HL-60 (cell line): ENCODE data around the gene CCK.

Source experiments
- DNase-seq, 2 experiments: peaks; one replicate each; pipeline ENCODE4 v3.0.0-alpha.2; 2010 to 2020; ENCODE audit warnings: low read depth in 1 of 2, low spot score in 1 of 2
- H3K27ac ChIP-seq: fragments of 250-450 bp; sonication (Bioruptor Pico); replicated peaks from 2 replicates; pipeline ENCODE4 v1.5.1; 2020; ENCODE audit warnings: mild to moderate bottlenecking, moderate library complexity
- H3K27me3 ChIP-seq: fragments of 250-450 bp; sonication (Bioruptor Pico); 2 replicates; pipeline ENCODE4 v1.5.1; 2021; ENCODE audit warnings: mild to moderate bottlenecking, moderate library complexity; ENCODE audit not compliant: insufficient read depth, poor library complexity, severe bottlenecking
- H3K4me3 ChIP-seq: replicated peaks from 2 replicates; pipeline ENCODE4 v1.5.1; 2011; ENCODE audit warnings: mild to moderate bottlenecking, control low read depth, low read length; ENCODE audit not compliant: insufficient read depth
- CTCF ChIP-seq: IDR thresholded peaks from one replicate; pipeline ENCODE4 v1.5.1; 2011; ENCODE audit warnings: low read length, control low read depth, inconsistent platforms; ENCODE audit not compliant: insufficient read depth
- GABPA ChIP-seq: IDR thresholded peaks from 2 replicates; pipeline ENCODE4 v1.6.1; 2012; ENCODE audit warnings: low read depth
- POLR2AphosphoS5 ChIP-seq: IDR thresholded peaks from 2 replicates; pipeline ENCODE4 v1.6.1; 2012; ENCODE audit warnings: low read depth
- REST ChIP-seq: IDR thresholded peaks from 2 replicates; pipeline ENCODE4 v1.6.1; 2012; ENCODE audit warnings: low read depth; ENCODE audit not compliant: insufficient replicate concordance
- SPI1 ChIP-seq: IDR thresholded peaks from 2 replicates; pipeline ENCODE4 v1.6.1; 2012; ENCODE audit warnings: low read depth, mild to moderate bottlenecking, borderline replicate concordance

Gene CCK

GRCh38 chr3:42224178-42224577 is 41.8 kb downstream of the CCK start:
- Histone ChIP-seq H3K27me3 (no peaks in the 10 kb centered on the region), H3K27ac (no peak overlapping the region), H3K4me3 (no peak overlapping the region)
- DNase-seq: no peak
- no peak for TF ChIP-seq REST
- no peak for TF ChIP-seq SPI1
- TF ChIP-seq GABPA: no peak
- TF ChIP-seq CTCF: no peak
- TF ChIP-seq POLR2AphosphoS5: no peak

GRCh38 chr3:42222942-42223693 is 42.9 kb downstream of the CCK start:
- Histone ChIP-seq H3K27ac (no peak overlapping the region), H3K27me3 (no peaks in the 10 kb centered on the region), H3K4me3 (no peak overlapping the region)
- TF ChIP-seq CTCF: no peak
- no peak for TF ChIP-seq POLR2AphosphoS5
- TF ChIP-seq GABPA: no peak
- TF ChIP-seq SPI1: no peak
- TF ChIP-seq REST: no peak
- no peak for DNase-seq

GRCh38 chr3:42220436-42221121 is 45.4 kb downstream of the CCK start:
- no peak for DNase-seq
- Histone ChIP-seq H3K27me3 (no peaks in the 10 kb centered on the region), H3K4me3 (no peak overlapping the region), H3K27ac (no peak overlapping the region)
- TF ChIP-seq CTCF (no peak), GABPA (no peak), SPI1 (no peak), REST (no peak), POLR2AphosphoS5 (no peak)
